HG03159 (cell line): ENCODE data around the gene NUP205.

Experiments
- ATAC-seq: cut with Tn5 transposase; IDR thresholded peaks from one replicate; pipeline ENCODE4 v1.9.1; 2021; ENCODE audit warnings: mild to moderate bottlenecking, moderate library complexity; ENCODE audit not compliant: unreplicated experiment

NUP205 gene

GRCh38 chr7:135557455-135558336 is at the start of gene NUP205:
Gene NUP205 (plus strand): TSS chr7:135557917. CDS start chr7:135557945, 28 bp downstream.
- ATAC-seq, result peak; percentile 75

GRCh38 chr7:135508883-135509588 is 48.7 kb upstream of the NUP205 start:
- no peak for ATAC-seq

GRCh38 chr7:135509589-135509838 is 48.2 kb upstream of the NUP205 start:
- ATAC-seq, result no peak

- ATAC-seq, result peak; percentile 96
These were observed 47.7 kb upstream of the NUP205 start, which contains the start of gene CNOT4 for GRCh38 chr7:135509839-135510591. Gene CNOT4 (minus strand): TSS chr7:135510102. CDS start chr7:135438331, 71,771 bp downstream.

GRCh38 chr7:135510592-135511183 is 47.0 kb upstream of the NUP205 start:
- no peak for ATAC-seq

DNA sequence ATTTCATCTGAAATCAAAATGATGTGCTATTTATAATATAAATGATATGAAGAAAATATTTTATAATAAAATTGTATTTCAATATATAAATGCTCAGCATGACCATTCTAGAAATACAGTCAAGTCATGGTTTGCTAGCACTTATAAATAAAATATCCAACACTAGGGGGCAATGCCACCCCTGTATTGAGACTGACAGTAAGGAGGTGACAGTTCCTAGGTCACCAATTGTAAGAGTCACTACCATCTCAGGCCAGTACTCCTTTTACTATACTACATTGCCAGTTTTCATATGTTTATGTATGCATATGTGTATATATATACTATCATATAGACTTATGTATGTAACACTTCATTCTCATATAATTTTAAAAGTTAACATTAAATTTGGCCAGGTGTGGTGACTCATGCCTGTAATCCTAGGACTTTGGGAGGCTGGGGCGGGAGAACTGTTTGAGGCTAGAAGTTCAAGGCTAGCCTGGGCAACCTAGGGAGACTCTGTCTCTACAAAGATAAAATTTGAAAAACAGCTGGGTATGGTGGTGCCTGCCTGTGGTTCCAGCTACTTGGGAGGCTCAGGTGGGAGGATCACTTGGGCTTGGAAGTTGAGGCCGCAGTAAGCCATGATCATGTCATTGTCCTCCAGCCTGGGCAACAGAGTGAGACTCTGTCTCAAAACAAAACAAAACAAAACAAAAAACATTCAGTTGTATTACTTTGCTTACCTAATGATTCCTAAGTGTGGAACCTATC is 45.4 kb upstream of the NUP205 start:
- ATAC-seq, result peak; percentile 41

DNA sequence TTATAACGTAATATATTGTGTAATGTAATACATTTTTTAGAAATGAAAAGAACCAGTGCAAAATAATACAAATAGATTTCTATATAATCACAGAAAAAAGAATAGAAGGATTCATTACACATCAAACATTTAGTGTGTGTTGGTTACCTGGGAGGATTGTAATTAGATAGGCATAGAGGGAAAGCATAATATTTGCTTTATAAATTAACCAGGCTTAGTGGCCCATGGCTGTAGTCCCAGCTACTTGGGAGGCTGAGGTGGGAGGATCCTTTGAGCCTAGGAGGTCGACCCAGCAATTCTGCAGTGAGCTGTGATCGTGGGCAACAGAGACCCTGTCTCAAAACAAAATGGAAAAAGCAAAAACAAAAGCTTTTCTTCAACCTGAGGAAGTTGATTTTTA is 42.9 kb upstream of the NUP205 start:
- no peak for ATAC-seq

DNA sequence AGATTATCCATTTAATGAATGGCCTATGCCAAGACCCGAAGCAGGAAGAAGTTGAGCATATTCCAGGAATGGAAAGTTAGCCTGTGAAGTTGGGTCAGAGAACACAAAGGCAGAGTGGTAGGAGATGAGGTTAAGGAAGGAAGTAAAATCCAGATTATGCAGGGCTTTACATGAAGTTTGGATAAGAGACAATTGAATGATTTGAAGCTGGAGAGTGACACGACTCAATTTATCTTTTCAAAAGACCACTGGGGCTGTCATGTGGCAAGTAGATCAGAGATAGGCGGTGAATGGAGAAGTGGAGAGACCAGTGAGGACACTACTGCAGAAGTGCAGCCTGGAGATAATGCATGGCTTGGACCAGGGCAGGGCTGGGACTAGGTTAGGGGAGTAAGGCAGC is 40.7 kb upstream of the NUP205 start:
- ATAC-seq, result no peak

- ATAC-seq, result no peak
These were observed 39.0 kb upstream of the NUP205 start for GRCh38 chr7:135518748-135519147.

- no peak for ATAC-seq
These were observed 38.5 kb upstream of the NUP205 start for GRCh38 chr7:135519233-135519688.

DNA sequence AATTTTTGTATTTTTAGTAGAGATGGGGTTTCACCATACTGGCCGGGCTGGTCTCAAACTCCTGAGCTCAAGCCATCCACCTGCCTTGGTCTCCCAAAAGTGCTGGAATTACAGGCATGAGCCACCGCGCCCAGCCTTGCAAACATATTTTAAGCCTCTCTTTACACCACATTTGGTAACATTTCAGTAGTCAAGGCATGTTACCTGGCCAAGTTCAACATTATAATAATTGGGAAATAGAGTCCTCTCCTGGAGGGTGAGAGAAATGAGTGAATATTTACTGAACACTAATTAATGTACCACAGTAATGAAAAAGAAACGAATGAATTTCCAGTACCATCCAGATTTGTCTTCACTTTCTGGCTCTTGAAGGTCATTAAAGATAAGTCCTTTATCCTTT is 37.8 kb upstream of the NUP205 start:
- no peak for ATAC-seq

DNA sequence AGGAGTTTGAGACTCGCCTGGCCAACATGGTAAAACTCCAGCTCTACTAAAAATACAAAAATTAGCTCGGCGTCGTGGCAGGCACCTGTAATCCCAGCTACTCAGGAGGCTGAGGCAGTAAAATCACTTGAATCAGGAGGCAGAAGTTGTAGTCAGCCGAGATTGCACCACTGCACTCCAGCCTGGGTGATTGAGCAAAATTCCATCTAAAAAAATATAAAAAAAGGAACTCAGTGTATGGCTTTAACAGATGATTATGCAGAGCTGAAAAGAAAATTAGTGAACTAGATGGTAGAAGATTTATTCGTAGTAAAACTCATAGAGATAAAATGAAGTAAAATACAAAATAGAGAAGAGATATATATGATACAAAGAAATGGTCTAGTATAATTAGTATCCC is 35.2 kb upstream of the NUP205 start:
- ATAC-seq, result no peak

GRCh38 chr7:135523146-135523545 is 34.6 kb upstream of the NUP205 start:
- no peak for ATAC-seq

- ATAC-seq, result no peak
These were observed 32.3 kb upstream of the NUP205 start for GRCh38 chr7:135525426-135525825.

DNA sequence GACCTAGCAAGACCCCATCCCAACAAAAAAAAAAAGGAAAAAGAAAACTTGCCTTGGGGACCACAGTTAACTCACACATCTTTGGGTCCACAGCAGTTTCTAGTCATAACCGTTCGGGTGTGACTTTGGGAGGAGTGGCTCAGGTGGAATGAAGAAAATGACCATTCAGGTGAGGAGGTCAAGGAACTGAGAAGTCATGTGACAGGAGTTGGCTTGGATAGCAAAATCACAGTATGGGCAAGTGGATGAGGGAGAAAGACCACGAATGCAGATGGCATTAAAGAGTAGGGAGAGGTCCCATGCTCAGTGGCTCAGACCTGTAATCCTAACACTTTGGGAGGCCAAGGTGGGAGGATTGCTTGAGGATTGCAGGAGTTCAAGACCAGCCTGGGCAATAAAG is 30.7 kb upstream of the NUP205 start:
- no peak for ATAC-seq

DNA sequence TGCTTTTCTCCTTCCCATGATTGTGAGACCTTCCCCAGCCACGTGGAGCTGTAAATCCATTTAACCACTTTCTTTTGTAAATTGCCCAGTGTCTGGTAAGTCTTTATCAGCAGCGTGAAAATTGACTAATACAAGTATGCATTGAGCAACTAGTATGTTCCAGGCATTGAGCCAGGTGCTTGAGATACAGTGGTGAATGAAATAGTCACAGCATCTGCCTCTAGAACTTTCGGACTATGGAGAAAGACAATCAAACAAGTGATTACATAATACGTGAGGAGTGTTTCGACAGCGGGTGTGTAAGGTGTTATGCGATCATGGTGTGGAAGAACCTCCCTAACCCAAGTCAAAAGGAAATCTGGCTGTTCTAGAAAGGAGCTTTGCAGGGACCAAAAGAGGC is 21.6 kb upstream of the NUP205 start:
- ATAC-seq, result no peak

GRCh38 chr7:135537453-135537852 is 20.3 kb upstream of the NUP205 start:
- no peak for ATAC-seq

- ATAC-seq, result no peak
These were observed 19.8 kb upstream of the NUP205 start for GRCh38 chr7:135537905-135538304.

DNA sequence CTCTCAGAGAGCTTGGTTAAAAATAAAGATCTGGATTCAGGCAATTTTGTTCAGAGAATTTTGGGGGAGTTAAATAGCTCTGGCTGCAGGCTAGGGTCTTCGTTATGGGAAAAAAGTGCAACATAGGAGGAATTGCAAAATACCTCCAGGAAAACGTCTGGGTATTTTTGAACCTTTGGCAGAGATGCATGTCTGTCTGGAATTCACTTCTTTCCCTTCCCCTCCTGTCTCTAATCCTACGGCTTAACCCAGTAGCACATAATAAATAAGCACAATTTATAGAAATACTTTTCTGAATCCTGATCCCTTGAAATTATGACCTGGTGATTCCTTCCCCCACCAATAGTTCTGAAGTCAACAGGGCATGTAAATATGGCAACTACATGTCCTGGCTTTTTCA is 19.3 kb upstream of the NUP205 start:
- ATAC-seq, result no peak

- no peak for ATAC-seq
These were observed 18.1 kb upstream of the NUP205 start for GRCh38 chr7:135539629-135540028.
